AG04450 (cell line): ENCODE data around the gene TTC38. TPM values are rescaled to one million over a fixed set of nuclear protein-coding genes. Genes with fewer than 3 reads are reported as not detected.

Experiments
- CTCF ChIA-PET: fragments of 300-600, 350-600 bp; formaldehyde crosslinking; extraction: SDS; loops from one replicate; lab custom pipeline; 2022; ENCODE audit warnings: antibody characterized with exemption, inconsistent platforms; lab: Charles Lee
- POLR2A ChIA-PET: fragments of 350-600 bp; formaldehyde crosslinking; extraction: SDS; loops from one replicate; lab custom pipeline; 2021; ENCODE audit warnings: antibody characterized with exemption, inconsistent platforms; lab: Yijun Ruan, JAX
- DNase-seq: peaks from one replicate; pipeline ENCODE4 v3.0.0-alpha.2; 2011; ENCODE audit warnings: low read depth, low spot score
- H3K27ac ChIP-seq: one replicate; pipeline ENCODE4 v1.5.1; 2012; ENCODE audit warnings: low read depth, low read length, control low read depth
- H3K27me3 ChIP-seq: one replicate; pipeline ENCODE4 v1.6.0; 2012; ENCODE audit warnings: low read length; ENCODE audit not compliant: control insufficient read depth, insufficient read depth
- H3K4me3 ChIP-seq: 2 replicates; pipeline ENCODE4 v1.5.1; 2011; ENCODE audit warnings: mild to moderate bottlenecking, low read depth, low read length, control low read depth
- H3K9me3 ChIP-seq: 2 replicates; pipeline ENCODE4 v1.5.1; 2012; ENCODE audit warnings: low read length; ENCODE audit not compliant: control insufficient read depth, insufficient read depth
- CTCF ChIP-seq: IDR thresholded peaks from 2 replicates; pipeline ENCODE4 v1.5.1; 2011; ENCODE audit warnings: low read depth, low read length, control low read depth, inconsistent platforms
- polyA plus RNA-seq: library from polyadenylated mRNA; depleted of rRNA; stranded (reverse); fragments of >200 nt; gene quantifications from 2 replicates; pipeline ENCODE4 v1.2.3, GENCODE V29; 2011

The TTC38 gene
- polyA plus RNA-seq, 1 experiment, result 23.7 TPM

GRCh38 chr22:46292173-46292572, 24.4 kb downstream of the TTC38 start:
- no peak for TF ChIP-seq CTCF
- H3K4me3 ChIP-seq, result no peak overlapping the region
- DNase-seq, result no peak
- H3K27ac ChIP-seq, result no peak overlapping the region
- H3K27me3 ChIP-seq, result no peaks in the 10 kb centered on the region
- peaks cover 10% of the 10 kb centered on the region for H3K9me3 ChIP-seq
- POLR2A ChIA-PET, result no interaction called here
- CTCF ChIA-PET, result no interaction called here

GRCh38 chr22:46292732-46293131, 24.9 kb downstream of the TTC38 start:
- CTCF ChIA-PET, result no interaction called here

GRCh38 chr22:46293577-46294260, 25.9 kb downstream of the TTC38 start:
- peak overlapping the region; percentile 21 for H3K27ac ChIP-seq
- ChIA-PET CTCF (no interaction called here), POLR2A (no interaction called here)
- DNase-seq, result no peak
- TF ChIP-seq CTCF, result no peak
- H3K9me3 ChIP-seq, result peaks cover 10% of the 10 kb centered on the region
- no peak overlapping the region for H3K4me3 ChIP-seq
- no peaks in the 10 kb centered on the region for H3K27me3 ChIP-seq

More at GRCh38 chr22:46292732-46293131, 24.9 kb downstream of the TTC38 start:
- H3K27ac ChIP-seq, result no peak overlapping the region
- POLR2A ChIA-PET, result no interaction called here
- no peak for TF ChIP-seq CTCF
- no peak for DNase-seq
- H3K27me3 ChIP-seq, result no peaks in the 10 kb centered on the region
- H3K9me3 ChIP-seq, result peaks cover 10% of the 10 kb centered on the region
- no peak overlapping the region for H3K4me3 ChIP-seq

GRCh38 chr22:46294784-46295183, 27.0 kb downstream of the TTC38 start:
- no peak overlapping the region for H3K4me3 ChIP-seq
- DNase-seq, result no peak
- POLR2A ChIA-PET, result interaction anchor here (0.6 to 1.5 kb wide), 2 partner anchors 44 to 317 kb away, joined by 3 to 6 read pairs; no protein-coding TSS in a partner anchor
- CTCF ChIA-PET, result no interaction called here
- TF ChIP-seq CTCF, result no peak
- H3K9me3 ChIP-seq, result peaks cover 10% of the 10 kb centered on the region
- no peaks in the 10 kb centered on the region for H3K27me3 ChIP-seq
- H3K27ac ChIP-seq, result no peak overlapping the region

GRCh38 chr22:46295277-46295971, 27.6 kb downstream of the TTC38 start:
- Histone ChIP-seq H3K27ac (peak overlapping the region; percentile 47), H3K27me3 (no peaks in the 10 kb centered on the region), H3K4me3 (peak overlapping the region; percentile 72; the same call in 1 of the 2 replicates), H3K9me3 (peaks cover 10% of the 10 kb centered on the region)
- ChIA-PET CTCF (no interaction called here), POLR2A (interaction anchor here (0.6 to 1.5 kb wide), 2 partner anchors 45 to 316 kb away, joined by 3 to 6 read pairs; no protein-coding TSS in a partner anchor)
- DNase-seq, result no peak
- no peak for TF ChIP-seq CTCF
